Pancreas (tissue), 10 donors: ENCODE data around the gene ASB2. TPM values are rescaled to one million over a fixed set of nuclear protein-coding genes. Genes with fewer than 3 reads are reported as not detected.

ENCODE experiments used
- ATAC-seq, 4 donors: fragments of 200-7000 bp; cut with Tn5 transposase; one replicate each; pipeline versions ENCODE4 v1.8.0 to v1.9.1; 2020; ENCODE audit warnings: mild to moderate bottlenecking in 4 of 4, moderate library complexity in 4 of 4
- DNase-seq, 6 donors: peaks; one replicate each; pipeline ENCODE4 v3.0.0-alpha.2; 2020
- FAIRE-seq: peaks from 2 replicates; lab custom pipeline; 2012; peaks lifted over from hg19 to GRCh38; lab: Jason Lieb, UNC
- H3K27ac ChIP-seq, 4 donors: fragments of 200-600 bp; sonication (generic); 1 replicate in 3 of 4; 2 replicates in 1 of 4; pipeline versions ENCODE4 v1.5.0 to v1.8.0; 2020
- H3K27me3 ChIP-seq, 4 donors: fragments of 200-600 bp; one replicate each; pipeline ENCODE4 v1.8.0; 2021
- H3K36me3 ChIP-seq, 3 donors: fragments of 200-600 bp; sonication (generic) in 1 of 3; one replicate each; pipeline versions ENCODE4 v1.5.0 to v1.8.0; 2020 to 2021
- H3K4me1 ChIP-seq, 3 donors: fragments of 200-600 bp; one replicate each; pipeline ENCODE4 v1.8.0; 2021
- H3K4me3 ChIP-seq, 4 donors: fragments of 200-600 bp; sonication (generic) in 2 of 4; one replicate each; pipeline versions ENCODE4 v1.5.0 to v1.8.0; 2020 to 2021
- H3K9me3 ChIP-seq, 4 donors: fragments of 200-600 bp; one replicate each; pipeline ENCODE4 v1.8.0; 2021
- CTCF ChIP-seq, 4 donors: fragments of 200-600 bp; sonication (generic) in 3 of 4; IDR thresholded peaks; one replicate each; pipeline versions ENCODE4 v1.5.0 to v1.8.0; 2021; ENCODE audit warnings: antibody characterized with exemption in 4 of 4
- WGBS, 2 donors: extraction: QIAGEN DNeasy Blood & Tissue Kit; methylation state at CpG; one replicate each; pipeline ENCODE4 v1.1.7; 2013; 5-methylcytosine and 5-hydroxymethylcytosine counted together
- intact Hi-C, 3 donors: fragments of 100-400 bp; cut with DNase I; formaldehyde crosslinking; loops; one replicate each; pipeline versions ENCODE4 v1.11.1 to v1.14.2; 2022
- polyA plus RNA-seq, 2 donors: library from polyadenylated mRNA; stranded (reverse); fragments of 200-250 nt; gene quantifications; one replicate each; pipeline ENCODE4 v1.2.3, GENCODE V29; 2013
- total RNA-seq, 6 donors: library from RNA; stranded (reverse); fragmentation: NEBNext Ultra II Directional in 4 of 6; extraction: Animal tissue kit (Norgen Biotek cat#: 25700) in 4 of 6; gene quantifications; one replicate each; pipeline versions ENCODE4 v1.2.1 to v1.2.4, GENCODE V29; 2021 to 2023
- donor health status: healthy with polysubstance abuse.
- donor health status: DM: no; HTN: no; CAD: no; lungs with moderate emphysema.
- donor health status: DM: no; HTN: no; CAD: no.
- donor health status: control.
- donor health status: control.
- donor health status: Bipolar disorder and iron deficiency.
- donor health status: DM: yes; HTN: yes; CAD: no.
- donor health status: DM: no; HTN: no; CAD: no.
- donor health status: DM: no; HTN: no; CAD: no.
- donor health status: DM: yes; HTN: yes; CAD: no.

The ASB2 gene
- total and polyA plus RNA-seq, 8 donors = 0.09 to 1.4 (median 0.40) TPM

- peak; percentile 71 to 83 (median 74) for ATAC-seq
- Histone ChIP-seq H3K27ac (no peak overlapping the region), H3K9me3 (no peaks in the 10 kb centered on the region), H3K36me3 (no peaks in the 10 kb centered on the region), H3K4me1 (no peaks in the 10 kb centered on the region), H3K4me3 (no peak overlapping the region), H3K27me3 (no peaks in the 10 kb centered on the region)
- WGBS, 2 donors = 47 to 53% methylated on average over 13 of the region's 13 CpGs
- peak in 4 of 6 donors; percentile 55 to 77 (median 68) for DNase-seq
- intact Hi-C loops = no loop called here
- no peak for FAIRE-seq
- TF ChIP-seq CTCF (IDR thresholded peaks at IDR 0.05) = no peak
Measured at GRCh38 chr14:93994919-93995682, 18.7 kb upstream of the ASB2 start.

GRCh38 chr14:93993382-93993781, 17.0 kb upstream of the ASB2 start:
- 77 to 81% methylated on average over 6 of the region's 6 CpGs for WGBS, 2 donors
- Histone ChIP-seq H3K27me3 (no peaks in the 10 kb centered on the region), H3K27ac (no peak overlapping the region), H3K9me3 (no peaks in the 10 kb centered on the region), H3K4me3 (no peak overlapping the region), H3K4me1 (no peaks in the 10 kb centered on the region), H3K36me3 (no peaks in the 10 kb centered on the region)
- no peak for DNase-seq
- no peak for ATAC-seq
- TF ChIP-seq CTCF (IDR thresholded peaks at IDR 0.05) = no peak
- intact Hi-C loops = no loop called here
- FAIRE-seq = no peak

- ATAC-seq = no peak
- Histone ChIP-seq H3K36me3 (no peaks in the 10 kb centered on the region), H3K9me3 (no peaks in the 10 kb centered on the region), H3K4me1 (no peaks in the 10 kb centered on the region), H3K27me3 (no peaks in the 10 kb centered on the region), H3K4me3 (no peak overlapping the region), H3K27ac (no peak overlapping the region)
- no peak for TF ChIP-seq CTCF (IDR thresholded peaks at IDR 0.05)
- intact Hi-C loops = no loop called here
- no peak for DNase-seq
- FAIRE-seq = no peak
- WGBS, 2 donors = 91 to 94% methylated on average over 4 of the region's 4 CpGs
Measured at GRCh38 chr14:93991649-93992048, 15.3 kb upstream of the ASB2 start.

- H3K4me3 ChIP-seq = no peak overlapping the region
- H3K9me3 ChIP-seq = no peaks in the 10 kb centered on the region
- TF ChIP-seq CTCF (IDR thresholded peaks at IDR 0.05) = no peak
- H3K36me3 ChIP-seq = no peaks in the 10 kb centered on the region
- no peak for DNase-seq
- FAIRE-seq = no peak
- 83 to 88% methylated on average over 10 of the region's 10 CpGs for WGBS, 2 donors
- intact Hi-C loops = no loop called here
- H3K4me1 ChIP-seq = no peaks in the 10 kb centered on the region
- no peaks in the 10 kb centered on the region for H3K27me3 ChIP-seq
- ATAC-seq = no peak
- no peak overlapping the region for H3K27ac ChIP-seq
Measured at GRCh38 chr14:93991212-93991611, 14.8 kb upstream of the ASB2 start.

- intact Hi-C loops = no loop called here
- ATAC-seq = peak in 1 of 4 donors; percentile 44
- Histone ChIP-seq H3K36me3 (no peaks in the 10 kb centered on the region), H3K4me1 (no peaks in the 10 kb centered on the region), H3K27me3 (no peaks in the 10 kb centered on the region), H3K27ac (no peak overlapping the region), H3K4me3 (no peak overlapping the region), H3K9me3 (no peaks in the 10 kb centered on the region)
- WGBS, 2 donors = 57 to 63% methylated on average over 4 of the region's 4 CpGs
- FAIRE-seq = no peak
- TF ChIP-seq CTCF (IDR thresholded peaks at IDR 0.05) = no peak
- no peak for DNase-seq
Measured at GRCh38 chr14:93989939-93990338, 13.6 kb upstream of the ASB2 start.
